ENCODE measurements around the gene AKAP13.

- TF ChIP-seq CTCF (IDR thresholded peaks at IDR 0.05) (no peak), POLR2A (IDR thresholded peaks at IDR 0.05) (no peak)
These were observed 19.1 kb upstream of the AKAP13 start for GRCh38 chr15:85361323-85361722.

Measured in esophagus squamous epithelium (tissue), 4 donors.